Measurements from ENCODE around the gene S1PR2.
"Not testable (repeated sequence)": the region's sequence is repeated elsewhere in the genome, so short reads cannot be mapped to it uniquely, and the experiment has no call there.

Gene S1PR2

GRCh38 chr19:10189616-10190015 lies 41.5 kb downstream of the S1PR2 start:
- no peak for DNase-seq

- DNase-seq = no peak
Observed at GRCh38 chr19:10187315-10187714, 43.8 kb downstream of the S1PR2 start.

- no peak for DNase-seq
Observed at GRCh38 chr19:10184636-10185035, 46.5 kb downstream of the S1PR2 start.

- DNase-seq = no peak
Observed at GRCh38 chr19:10183926-10184325, 47.2 kb downstream of the S1PR2 start.

- DNase-seq = no peak
Observed at GRCh38 chr19:10182847-10183246, 48.3 kb downstream of the S1PR2 start.

- no peak for DNase-seq
Observed at GRCh38 chr19:10182076-10182475, 49.1 kb downstream of the S1PR2 start.

DNA sequence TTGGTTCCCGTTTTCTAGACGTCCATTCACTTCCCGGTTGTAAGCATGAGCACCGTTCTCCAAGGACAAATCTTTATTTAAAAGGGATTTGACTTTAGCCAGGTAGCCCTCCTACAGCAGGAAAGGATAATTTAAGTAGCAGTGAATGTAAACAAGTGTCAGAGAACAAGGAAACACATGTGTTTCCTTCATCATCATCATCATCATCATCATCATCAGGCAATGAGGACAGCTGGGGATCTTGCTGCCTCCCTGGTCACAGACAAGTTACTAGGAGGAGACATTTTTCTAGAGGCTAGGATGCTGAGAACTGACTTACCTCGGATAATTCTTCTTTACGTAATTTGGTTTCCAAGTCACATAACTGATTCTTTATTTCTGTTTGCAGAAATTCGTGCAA lies 50.7 kb downstream of the S1PR2 start:
- DNase-seq = no peak

GRCh38 chr19:10180024-10180423 lies 51.1 kb downstream of the S1PR2 start:
- not testable (repeated sequence) for DNase-seq

GRCh38 chr19:10173527-10173926 lies 57.6 kb downstream of the S1PR2 start:
- DNase-seq = peak; percentile 15

Data from fibroblast of skin of scalp (primary cell).